Tibial artery (tissue), 4 donors: ENCODE results near the gene APPL1.

Source experiments
- DNase-seq, 2 donors: peaks; one replicate each; pipeline ENCODE4 v3.0.0-alpha.2; 2019
- H3K27ac ChIP-seq, 2 donors: fragments of 200-600 bp; sonication (generic) in 1 of 2; 1 replicate in 1 of 2; 2 replicates in 1 of 2; pipeline ENCODE4 v1.5.1; 2018 to 2019; ENCODE audit warnings: mild to moderate bottlenecking in 1 of 2
- H3K27me3 ChIP-seq, 2 donors: fragments of 200-600 bp; sonication (generic) in 1 of 2; one replicate each; pipeline versions ENCODE4 v1.5.1 to v1.6.0; 2016 to 2019
- H3K36me3 ChIP-seq, 3 donors: fragments of 200-600 bp; sonication (generic) in 2 of 3; one replicate each; pipeline ENCODE4 v1.5.1; 2016 to 2019; ENCODE audit warnings: mild to moderate bottlenecking in 2 of 3
- H3K4me1 ChIP-seq, 4 donors: fragments of 200-600 bp; sonication (generic) in 2 of 4; 1 replicate in 3 of 4; 2 replicates in 1 of 4; pipeline ENCODE4 v1.5.1; 2016 to 2019
- H3K4me3 ChIP-seq, 2 donors: fragments of 200-600 bp; sonication (generic) in 1 of 2; 1 replicate in 1 of 2; 2 replicates in 1 of 2; pipeline ENCODE4 v1.5.1; 2018 to 2019; ENCODE audit warnings: mild to moderate bottlenecking in 2 of 2
- H3K9me3 ChIP-seq, 3 donors: fragments of 200-600 bp; sonication (generic) in 1 of 3; one replicate each; pipeline ENCODE4 v1.5.1; 2016 to 2019
- CTCF ChIP-seq, 2 experiments: fragments of 200-600 bp in 1 of 2; fragments of 450-650 bp in 1 of 2; IDR thresholded peaks; one replicate each; pipeline ENCODE4 v1.5.1; 2017 to 2019; ENCODE audit warnings: antibody characterized with exemption in 2 of 2, mild to moderate bottlenecking in 1 of 2, moderate library complexity in 1 of 2
- intact Hi-C: fragments of 100-400 bp; cut with DNase I; formaldehyde crosslinking; loops from one replicate; pipeline ENCODE4 v1.15.0; 2023; ENCODE audit warnings: low total_unique reads

Gene APPL1

GRCh38 chr3:57227204-57227929 lies at the start of gene APPL1:
Gene APPL1, plus strand, starts transcription at chr3:57227729. Its CDS starts 155 bp downstream, at chr3:57227884.
- peak; percentile 86 to 96 for DNase-seq
- Histone ChIP-seq H3K27ac (peak within 1 kb of the TSS; percentile 88 to 92), H3K4me1 (peaks cover 0 to 38% (median 21%) of the 10 kb centered on the region in 4 donors), H3K27me3 (no peaks in the 10 kb centered on the region), H3K36me3 (no peaks in the 10 kb centered on the region), H3K9me3 (no peaks in the 10 kb centered on the region), H3K4me3 (peak within 1 kb of the TSS; percentile 77 to 89)
- TF ChIP-seq CTCF (IDR thresholded peaks at IDR 0.05), result no peak
- intact Hi-C loops, result loop anchor here (10.0 kb wide), 1 partner anchor 63 kb away; the partner anchor contains the start of gene IL17RD

DNA sequence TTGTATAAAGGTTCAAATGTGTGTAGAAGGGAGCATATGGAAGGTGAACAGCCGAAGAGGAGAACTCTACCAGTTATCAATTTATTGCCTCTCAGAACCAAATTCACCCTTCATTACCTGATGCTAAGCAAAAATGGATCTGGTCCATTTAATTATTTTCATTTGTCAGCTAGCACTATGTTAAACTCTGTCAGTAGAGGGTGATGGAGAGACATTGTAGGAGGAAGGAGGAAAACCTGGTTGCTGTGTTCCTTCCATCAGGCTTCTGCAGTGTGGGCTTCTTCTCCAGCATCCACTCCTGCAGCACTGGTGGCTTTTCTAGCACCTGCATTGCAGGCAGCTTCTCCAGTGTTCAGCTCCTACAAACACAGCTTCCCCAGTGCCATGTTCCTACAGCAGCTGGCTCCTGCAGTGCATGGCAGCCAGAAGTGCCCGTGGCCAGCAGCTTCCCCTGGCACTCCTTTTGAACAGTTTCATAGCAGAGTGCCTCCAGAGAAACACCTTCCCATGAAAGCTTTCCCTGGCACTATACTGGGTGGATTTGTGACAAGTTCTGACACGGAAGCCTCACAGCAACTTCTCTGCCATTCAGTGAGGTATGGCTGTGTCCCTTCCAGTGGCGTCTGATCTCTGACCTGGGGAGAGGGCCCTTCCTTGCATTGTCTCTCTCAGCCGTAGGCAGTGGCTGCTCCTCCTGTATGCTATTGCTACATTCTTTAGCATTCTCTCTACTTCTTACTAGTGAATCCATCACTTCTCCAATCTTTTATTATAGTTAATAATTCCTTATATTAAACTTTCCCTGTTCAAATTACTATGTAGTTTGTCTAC lies 47.7 kb upstream of the APPL1 start:
- Histone ChIP-seq H3K27ac (no peak overlapping the region), H3K36me3 (no peaks in the 10 kb centered on the region), H3K4me3 (no peak overlapping the region), H3K9me3 (no peaks in the 10 kb centered on the region), H3K27me3 (peaks cover 0 to 17% of the 10 kb centered on the region in 2 donors), H3K4me1 (no peaks in the 10 kb centered on the region)
- TF ChIP-seq CTCF (IDR thresholded peaks at IDR 0.05), result peak in 1 of 2 experiments; percentile 13
- no peak for DNase-seq
- intact Hi-C loops, result no loop called here

GRCh38 chr3:57184526-57184925 lies 43.0 kb upstream of the APPL1 start:
- no peak overlapping the region for H3K4me3 ChIP-seq
- no peak for TF ChIP-seq CTCF (IDR thresholded peaks at IDR 0.05)
- no peaks in the 10 kb centered on the region for H3K4me1 ChIP-seq
- no peaks in the 10 kb centered on the region for H3K36me3 ChIP-seq
- no peak for DNase-seq
- intact Hi-C loops, result no loop called here
- no peaks in the 10 kb centered on the region for H3K9me3 ChIP-seq
- peaks cover 0 to 5% of the 10 kb centered on the region in 2 donors for H3K27me3 ChIP-seq
- no peak overlapping the region for H3K27ac ChIP-seq

DNA sequence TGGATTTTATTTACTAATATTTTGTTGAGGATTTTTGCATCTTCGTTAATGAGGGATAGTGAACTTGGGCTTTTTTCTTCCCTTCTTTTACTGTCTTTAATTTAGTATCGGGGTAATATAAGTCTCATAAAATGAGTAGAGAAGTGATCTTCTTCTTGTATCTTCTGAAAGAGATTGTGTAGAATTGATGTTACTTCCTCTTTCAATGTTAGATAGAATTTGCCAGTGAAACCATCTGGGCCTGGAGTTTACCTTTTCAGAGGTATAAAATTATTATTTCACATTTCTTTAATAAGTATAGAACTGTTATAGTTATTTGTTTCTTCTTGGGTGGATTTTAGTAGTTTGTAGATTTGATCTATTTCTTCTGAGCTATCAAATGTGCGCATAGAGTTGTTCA lies 35.5 kb upstream of the APPL1 start:
- DNase-seq, result no peak
- Histone ChIP-seq H3K36me3 (no peaks in the 10 kb centered on the region), H3K27me3 (no peaks in the 10 kb centered on the region), H3K4me1 (no peaks in the 10 kb centered on the region), H3K4me3 (no peak overlapping the region), H3K27ac (no peak overlapping the region), H3K9me3 (no peaks in the 10 kb centered on the region)
- intact Hi-C loops, result no loop called here
- TF ChIP-seq CTCF (IDR thresholded peaks at IDR 0.05), result no peak

DNA sequence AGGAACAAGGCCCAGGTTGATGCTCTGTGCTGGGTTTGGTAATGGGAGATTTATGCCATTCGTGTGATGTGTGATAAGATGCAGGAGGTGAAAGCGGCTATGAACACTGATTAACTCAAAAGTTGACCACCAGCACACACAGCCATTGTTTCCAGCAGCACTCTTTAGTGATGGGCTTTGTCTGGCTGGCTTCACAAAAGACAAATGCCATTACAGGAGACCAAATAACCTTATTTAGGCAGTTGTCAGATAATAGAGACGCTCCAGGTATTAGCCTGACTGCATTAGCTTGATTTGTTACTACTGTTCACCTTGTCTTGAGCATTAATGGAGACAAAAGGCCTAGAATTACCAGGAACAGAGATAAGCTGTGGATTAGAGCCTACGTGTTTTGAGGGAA lies 32.9 kb upstream of the APPL1 start:
- DNase-seq, result no peak
- TF ChIP-seq CTCF (IDR thresholded peaks at IDR 0.05), result no peak
- H3K27me3 ChIP-seq, result no peaks in the 10 kb centered on the region
- H3K27ac ChIP-seq, result no peak overlapping the region
- no peaks in the 10 kb centered on the region for H3K4me1 ChIP-seq
- no peaks in the 10 kb centered on the region for H3K9me3 ChIP-seq
- intact Hi-C loops, result no loop called here
- H3K4me3 ChIP-seq, result no peak overlapping the region
- no peaks in the 10 kb centered on the region for H3K36me3 ChIP-seq
